IPS-15b (cell line): ENCODE data around the gene DYDC2.

Experiments
- H3K27me3 ChIP-seq: one replicate; pipeline ENCODE4 v1.6.1; 2013; ENCODE audit warnings: low read length; ENCODE audit not compliant: control insufficient read depth, insufficient read depth
- H3K36me3 ChIP-seq: one replicate; pipeline ENCODE4 v1.6.1; 2013; ENCODE audit warnings: low read length; ENCODE audit not compliant: control insufficient read depth, insufficient read depth
- H3K4me1 ChIP-seq: one replicate; pipeline ENCODE4 v1.6.1; 2013; ENCODE audit warnings: mild to moderate bottlenecking, low read length; ENCODE audit not compliant: control insufficient read depth, insufficient read depth
- H3K4me3 ChIP-seq: one replicate; pipeline ENCODE4 v1.5.1; 2013; ENCODE audit warnings: low read depth, low read length
- H3K9ac ChIP-seq: one replicate; pipeline ENCODE4 v1.6.1; 2013; ENCODE audit warnings: low read depth, mild to moderate bottlenecking, low read length
- H3K9me3 ChIP-seq: one replicate; pipeline ENCODE4 v1.6.1; 2013; ENCODE audit warnings: mild to moderate bottlenecking, low read length; ENCODE audit not compliant: control insufficient read depth, insufficient read depth

Gene DYDC2

GRCh38 chr10:80372675-80373074 lies 16.1 kb downstream of the DYDC2 start:
- Histone ChIP-seq H3K4me3 (no peak overlapping the region), H3K36me3 (no peaks in the 10 kb centered on the region), H3K9ac (no peak overlapping the region), H3K27me3 (no peaks in the 10 kb centered on the region), H3K9me3 (no peaks in the 10 kb centered on the region), H3K4me1 (no peaks in the 10 kb centered on the region)

DNA sequence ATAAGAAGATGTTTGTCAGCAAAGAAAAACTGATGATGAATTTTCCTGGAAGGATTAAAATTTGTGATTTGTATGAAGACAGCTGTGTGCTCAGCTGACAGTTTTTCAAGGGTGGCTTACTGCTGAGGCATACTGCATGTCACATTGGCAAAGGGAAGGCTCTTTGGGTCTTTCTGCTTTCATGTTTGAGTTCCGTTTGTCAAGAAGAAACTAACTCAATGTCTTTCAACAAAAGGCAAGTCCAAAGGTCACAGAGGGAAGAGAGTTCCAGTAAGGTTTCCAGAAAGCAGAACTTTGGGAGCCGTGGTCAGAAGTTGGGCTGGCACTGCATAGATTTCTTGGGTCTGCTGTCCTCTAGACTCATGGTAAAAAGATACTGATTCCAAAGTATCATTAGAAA lies 16.9 kb downstream of the DYDC2 start:
- Histone ChIP-seq H3K27me3 (no peaks in the 10 kb centered on the region), H3K4me3 (no peak overlapping the region), H3K4me1 (no peaks in the 10 kb centered on the region), H3K9ac (no peak overlapping the region), H3K9me3 (no peaks in the 10 kb centered on the region), H3K36me3 (no peaks in the 10 kb centered on the region)

DNA sequence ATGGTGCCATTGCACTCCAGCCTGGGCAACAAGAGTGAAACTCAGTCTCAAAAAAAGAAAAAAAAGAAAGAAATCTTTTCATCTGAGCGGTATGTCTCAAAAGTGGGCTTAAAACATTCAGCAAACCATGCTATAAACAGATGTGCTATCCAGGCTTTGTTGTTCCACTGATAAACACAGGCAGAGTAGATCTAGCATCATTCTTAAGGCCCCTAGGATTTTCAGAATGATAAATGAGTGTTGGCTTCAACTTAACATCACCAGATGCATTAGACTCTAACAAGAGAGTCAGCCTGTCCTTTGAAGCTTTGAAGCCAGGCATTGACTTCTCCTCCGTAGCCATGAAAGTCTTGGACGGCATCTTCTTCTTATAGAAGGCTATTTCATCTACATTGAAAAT lies 23.1 kb downstream of the DYDC2 start:
- Histone ChIP-seq H3K27me3 (no peaks in the 10 kb centered on the region), H3K4me1 (no peaks in the 10 kb centered on the region), H3K36me3 (no peaks in the 10 kb centered on the region), H3K9me3 (no peaks in the 10 kb centered on the region), H3K9ac (no peak overlapping the region), H3K4me3 (no peak overlapping the region)

DNA sequence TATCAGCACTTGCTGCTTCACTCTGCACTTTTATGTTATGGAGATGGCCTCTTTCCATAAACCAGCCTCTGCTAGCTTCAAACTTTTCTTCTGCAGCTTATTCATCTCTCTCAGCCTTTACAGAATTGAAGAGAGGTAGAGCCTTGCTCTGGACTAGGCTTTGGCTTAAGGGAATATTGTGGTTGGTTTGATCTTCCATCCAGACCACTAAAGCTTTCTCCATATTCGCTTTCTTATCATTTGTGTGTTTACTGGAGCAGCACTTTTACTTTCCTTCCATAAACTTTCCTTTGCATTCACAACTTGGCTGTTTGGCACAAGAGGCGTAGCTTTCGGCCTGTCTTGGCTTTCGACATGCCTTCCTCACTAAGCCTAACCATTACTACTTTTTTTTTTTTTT lies 23.6 kb downstream of the DYDC2 start:
- Histone ChIP-seq H3K4me3 (no peak overlapping the region), H3K9ac (no peak overlapping the region), H3K9me3 (no peaks in the 10 kb centered on the region), H3K4me1 (no peaks in the 10 kb centered on the region), H3K27me3 (no peaks in the 10 kb centered on the region), H3K36me3 (no peaks in the 10 kb centered on the region)

- H3K9me3 ChIP-seq = no peaks in the 10 kb centered on the region
- no peaks in the 10 kb centered on the region for H3K4me1 ChIP-seq
- no peaks in the 10 kb centered on the region for H3K27me3 ChIP-seq
- H3K36me3 ChIP-seq = no peaks in the 10 kb centered on the region
- H3K9ac ChIP-seq = no peak overlapping the region
- no peak overlapping the region for H3K4me3 ChIP-seq
Observed at GRCh38 chr10:80382989-80383388, 26.4 kb downstream of the DYDC2 start.

- no peaks in the 10 kb centered on the region for H3K36me3 ChIP-seq
- H3K4me1 ChIP-seq = no peaks in the 10 kb centered on the region
- no peaks in the 10 kb centered on the region for H3K27me3 ChIP-seq
- H3K9me3 ChIP-seq = no peaks in the 10 kb centered on the region
- H3K9ac ChIP-seq = no peak overlapping the region
- H3K4me3 ChIP-seq = no peak overlapping the region
Observed at GRCh38 chr10:80390740-80391139, 34.2 kb downstream of the DYDC2 start.

DNA sequence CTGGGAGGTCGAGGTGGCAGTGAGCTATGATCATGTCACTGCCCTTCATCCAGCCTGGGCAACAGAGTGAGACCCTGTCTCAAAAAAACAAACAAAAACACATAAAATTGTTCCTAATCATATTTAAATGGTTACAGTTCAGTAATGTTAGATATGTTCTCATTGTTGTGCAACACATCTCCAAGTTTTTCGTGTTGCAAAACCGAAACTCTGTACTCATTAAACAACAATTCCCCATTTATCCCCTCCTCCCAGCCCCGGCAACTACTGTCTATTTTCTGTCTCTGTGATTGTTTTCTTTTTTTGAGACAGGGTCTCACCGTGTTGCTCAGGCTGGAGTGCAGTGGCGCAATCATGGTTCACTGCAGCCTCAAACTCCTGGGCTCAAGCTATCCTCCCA lies 35.7 kb downstream of the DYDC2 start:
- no peak overlapping the region for H3K4me3 ChIP-seq
- H3K4me1 ChIP-seq = no peaks in the 10 kb centered on the region
- H3K9me3 ChIP-seq = no peaks in the 10 kb centered on the region
- H3K9ac ChIP-seq = no peak overlapping the region
- H3K27me3 ChIP-seq = no peaks in the 10 kb centered on the region
- H3K36me3 ChIP-seq = no peaks in the 10 kb centered on the region

DNA sequence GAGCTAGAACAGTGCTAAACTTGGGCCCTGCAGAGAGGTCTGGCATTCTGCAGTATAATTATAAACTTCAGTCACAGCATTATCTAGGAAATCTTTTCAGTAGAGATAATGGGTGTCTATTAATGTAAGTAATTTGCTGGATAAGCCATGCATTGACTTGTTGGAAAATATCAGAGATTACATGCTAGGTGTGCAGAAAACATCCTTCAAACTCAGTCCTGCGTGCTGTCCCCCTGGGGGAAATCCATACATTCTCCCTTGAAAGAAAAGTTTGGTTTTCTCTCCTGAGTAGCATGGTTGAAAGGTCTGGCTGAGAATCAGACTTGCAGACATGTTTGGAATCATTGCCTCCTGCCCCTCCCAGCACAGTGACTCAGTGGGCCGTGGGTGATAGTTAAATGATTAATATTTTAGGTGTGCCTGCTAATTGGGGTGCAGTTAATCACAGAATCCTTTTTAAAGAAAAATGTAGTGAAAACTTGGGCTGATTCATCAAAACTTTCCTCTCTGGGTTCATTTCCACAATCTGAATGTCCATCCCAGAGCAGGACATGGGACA lies 37.9 kb downstream of the DYDC2 start:
- H3K27me3 ChIP-seq = no peaks in the 10 kb centered on the region
- no peaks in the 10 kb centered on the region for H3K36me3 ChIP-seq
- no peak overlapping the region for H3K4me3 ChIP-seq
- H3K9ac ChIP-seq = no peak overlapping the region
- no peaks in the 10 kb centered on the region for H3K4me1 ChIP-seq
- H3K9me3 ChIP-seq = no peaks in the 10 kb centered on the region

GRCh38 chr10:80397014-80397413 lies 40.4 kb downstream of the DYDC2 start:
- H3K4me1 ChIP-seq = no peaks in the 10 kb centered on the region
- H3K27me3 ChIP-seq = no peaks in the 10 kb centered on the region
- no peak overlapping the region for H3K4me3 ChIP-seq
- no peaks in the 10 kb centered on the region for H3K9me3 ChIP-seq
- H3K9ac ChIP-seq = no peak overlapping the region
- no peaks in the 10 kb centered on the region for H3K36me3 ChIP-seq

DNA sequence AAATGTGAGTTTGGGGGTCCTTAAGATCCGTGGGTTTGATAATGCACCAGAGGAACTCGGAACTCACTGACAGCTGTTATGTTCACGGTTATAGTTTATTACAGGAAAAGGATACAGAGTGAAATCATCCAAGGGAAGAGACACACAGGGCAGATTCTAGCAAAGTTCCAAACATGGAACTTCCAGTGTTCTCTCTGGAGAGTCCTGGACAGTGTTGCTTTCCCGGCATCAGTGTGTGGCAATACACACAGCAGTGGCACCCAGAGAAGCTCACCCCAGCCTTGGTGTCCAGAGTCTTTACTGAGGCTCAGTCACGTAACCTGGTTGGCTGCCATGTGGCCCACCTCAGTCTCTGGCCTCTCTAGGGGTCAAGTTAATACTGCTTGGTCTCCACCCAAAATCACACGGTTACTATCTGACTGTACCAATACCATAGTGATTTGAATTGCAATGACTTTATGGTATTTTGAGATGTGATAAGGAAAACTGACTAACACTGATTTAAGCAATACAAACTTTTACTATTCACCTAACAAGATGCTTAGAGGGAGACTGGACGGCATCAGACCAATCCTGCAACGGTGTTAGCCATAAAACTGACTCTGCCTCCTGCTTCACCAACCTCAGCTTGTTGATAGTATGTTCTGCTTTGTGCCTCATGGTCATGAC lies 43.7 kb downstream of the DYDC2 start:
- no peaks in the 10 kb centered on the region for H3K27me3 ChIP-seq
- H3K4me1 ChIP-seq = no peaks in the 10 kb centered on the region

DNA sequence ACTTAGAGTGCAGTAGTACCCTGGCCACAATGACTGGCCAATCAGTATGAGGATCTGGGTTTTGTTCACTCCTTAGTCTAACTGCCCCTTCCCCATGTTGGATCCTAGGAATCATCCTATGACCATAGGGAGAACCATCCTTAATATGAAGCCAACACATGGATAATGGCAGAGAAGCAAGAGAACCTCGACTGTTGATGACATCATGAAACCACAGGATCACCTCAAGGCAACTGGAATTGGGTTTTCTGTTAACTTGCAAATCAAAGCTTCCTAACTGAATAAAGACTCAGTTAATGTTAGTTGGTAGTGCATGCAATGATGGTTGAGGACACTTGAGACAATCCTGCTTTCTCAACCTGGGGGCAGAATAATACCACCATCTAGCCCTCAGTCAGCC lies 48.5 kb downstream of the DYDC2 start:
- no peak overlapping the region for H3K4me3 ChIP-seq
- H3K9ac ChIP-seq = no peak overlapping the region
- peaks cover 24% of the 10 kb centered on the region for H3K27me3 ChIP-seq
- H3K9me3 ChIP-seq = no peaks in the 10 kb centered on the region
- H3K4me1 ChIP-seq = no peaks in the 10 kb centered on the region
- no peaks in the 10 kb centered on the region for H3K36me3 ChIP-seq

More for the DNA sequence above, 43.7 kb downstream of the DYDC2 start:
- Histone ChIP-seq H3K36me3 (no peaks in the 10 kb centered on the region), H3K9me3 (no peaks in the 10 kb centered on the region), H3K9ac (no peak overlapping the region), H3K4me3 (no peak overlapping the region)

DNA sequence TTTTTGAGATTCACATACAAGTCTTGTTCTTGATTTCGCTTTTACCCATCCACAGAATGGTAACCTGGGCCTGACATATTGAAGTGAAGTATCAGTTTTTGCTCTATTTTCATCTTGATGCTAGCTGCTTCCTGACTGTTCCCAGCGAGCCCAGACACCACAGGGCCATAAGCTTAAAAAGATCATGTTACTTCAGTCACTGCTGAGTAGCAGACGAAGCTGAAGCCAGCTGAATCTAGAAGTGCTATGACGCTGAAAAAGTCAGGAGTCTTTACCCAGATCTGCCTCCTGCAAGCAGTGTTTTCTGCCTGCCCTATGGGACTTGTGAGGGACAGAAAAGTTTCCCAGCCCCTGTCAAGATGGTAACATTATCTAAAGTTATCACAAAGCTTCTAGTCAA lies 49.0 kb downstream of the DYDC2 start:
- Histone ChIP-seq H3K27me3 (peaks cover 27% of the 10 kb centered on the region), H3K9me3 (no peaks in the 10 kb centered on the region), H3K9ac (no peak overlapping the region), H3K36me3 (no peaks in the 10 kb centered on the region), H3K4me1 (no peaks in the 10 kb centered on the region), H3K4me3 (no peak overlapping the region)
